HEK293 (cell line): ENCODE data around the gene CENPP.

ENCODE experiments used
- CTCF ChIA-PET: fragments of 350-600 bp; formaldehyde crosslinking; extraction: SDS; loops from one replicate; lab custom pipeline; 2021; ENCODE audit warnings: antibody characterized with exemption; lab: Yijun Ruan, JAX
- POLR2A ChIA-PET: fragments of 300-600 bp; formaldehyde crosslinking; extraction: SDS; loops from one replicate; lab custom pipeline; 2020; ENCODE audit warnings: antibody characterized with exemption, inconsistent platforms; lab: Yijun Ruan, JAX
- H3K27ac ChIP-seq: fragments of 200-500 bp; sonication (Bioruptor generic); 2 replicates; pipeline ENCODE4 v1.5.1; 2014; ENCODE audit warnings: low read depth, low read length, control low read depth, inconsistent platforms; ENCODE audit errors: extremely low read depth
- H3K36me3 ChIP-seq, 2 experiments: fragments of 200-500 bp in 1 of 2; sonication (Bioruptor generic) in 1 of 2; 1 replicate in 1 of 2; 2 replicates in 1 of 2; pipeline ENCODE4 v1.5.1; 2014 to 2017; ENCODE audit warnings: inconsistent platforms in 2 of 2, low read length in 2 of 2; ENCODE audit not compliant: control insufficient read depth in 2 of 2, insufficient read depth in 1 of 2
- H3K4me1 ChIP-seq: fragments of 200-500 bp; sonication (Bioruptor generic); 2 replicates; pipeline ENCODE4 v1.5.1; 2014; ENCODE audit warnings: mild to moderate bottlenecking, low read length, inconsistent platforms; ENCODE audit not compliant: control insufficient read depth, insufficient read depth
- H3K4me3 ChIP-seq: 2 replicates; pipeline ENCODE4 v1.5.1; 2011; ENCODE audit warnings: low read depth, mild to moderate bottlenecking, control low read depth, low read length, moderate library complexity
- H3K9me3 ChIP-seq: fragments of 200-500 bp; sonication (Bioruptor generic); 2 replicates; pipeline ENCODE4 v1.5.1; 2014; ENCODE audit warnings: low read depth, low read length, inconsistent platforms; ENCODE audit not compliant: control insufficient read depth, insufficient read depth
- KLF16 ChIP-seq: fragments of 450-650 bp; formaldehyde crosslinking; IDR thresholded peaks from 2 replicates; pipeline ENCODE4 v1.5.1; 2017; ENCODE audit warnings: missing biosample characterization, missing genetic modification characterization
- KLF17 ChIP-seq: fragments of 450-650 bp; formaldehyde crosslinking; IDR thresholded peaks from 2 replicates; pipeline ENCODE4 v1.5.1; 2016; ENCODE audit warnings: missing biosample characterization, missing genetic modification characterization
- PRDM1 ChIP-seq: fragments of 450-650 bp; formaldehyde crosslinking; IDR thresholded peaks from 2 replicates; pipeline ENCODE4; 2016; ENCODE audit warnings: missing biosample characterization, missing genetic modification characterization
- PRDM4 ChIP-seq: fragments of 450-650 bp; formaldehyde crosslinking; IDR thresholded peaks from 2 replicates; pipeline ENCODE4 v1.5.1; 2017; ENCODE audit warnings: missing biosample characterization, missing genetic modification characterization
- RBAK ChIP-seq: fragments of 450-650 bp; formaldehyde crosslinking; IDR thresholded peaks from 2 replicates; pipeline ENCODE4 v1.5.1; 2016; ENCODE audit warnings: missing biosample characterization, missing genetic modification characterization
- SETDB1 ChIP-seq: IDR thresholded peaks from one replicate; pipeline ENCODE4 v1.6.1; 2017; ENCODE audit warnings: mild to moderate bottlenecking, low read length, moderate library complexity, mixed read lengths; ENCODE audit not compliant: insufficient read length
- WT1 ChIP-seq: fragments of 450-650 bp; formaldehyde crosslinking; IDR thresholded peaks from 2 replicates; pipeline ENCODE4 v1.5.1; 2016; ENCODE audit warnings: missing biosample characterization, missing genetic modification characterization
- YY1 ChIP-seq: fragments of 450-650 bp; formaldehyde crosslinking; IDR thresholded peaks from 2 replicates; pipeline ENCODE4 v1.5.1; 2018; ENCODE audit warnings: missing biosample characterization, missing genetic modification characterization
- ZNF114 ChIP-seq: fragments of 450-650 bp; formaldehyde crosslinking; IDR thresholded peaks from 2 replicates; pipeline ENCODE4 v1.5.0; 2017; ENCODE audit warnings: missing biosample characterization, missing genetic modification characterization
- ZNF140 ChIP-seq: fragments of 450-650 bp; formaldehyde crosslinking; IDR thresholded peaks from 2 replicates; pipeline ENCODE4 v1.5.1; 2016; ENCODE audit warnings: missing biosample characterization, missing genetic modification characterization
- ZNF302 ChIP-seq: fragments of 450-650 bp; formaldehyde crosslinking; IDR thresholded peaks from 2 replicates; pipeline ENCODE4 v1.5.1; 2016; ENCODE audit warnings: missing biosample characterization, missing genetic modification characterization, low read depth
- ZNF366 ChIP-seq: fragments of 450-650 bp; formaldehyde crosslinking; conservative IDR thresholded peaks from 2 replicates; pipeline ENCODE4 v1.5.1; 2016; ENCODE audit warnings: missing biosample characterization, missing genetic modification characterization
- ZNF394 ChIP-seq: fragments of 450-650 bp; formaldehyde crosslinking; IDR thresholded peaks from 2 replicates; pipeline ENCODE4 v1.5.1; 2016; ENCODE audit warnings: missing biosample characterization, missing genetic modification characterization, mild to moderate bottlenecking, moderate library complexity, borderline replicate concordance
- ZNF404 ChIP-seq: fragments of 450-650 bp; formaldehyde crosslinking; IDR thresholded peaks from 2 replicates; pipeline ENCODE4 v1.5.1; 2017; ENCODE audit warnings: missing biosample characterization, missing genetic modification characterization
- ZNF510 ChIP-seq: fragments of 450-650 bp; formaldehyde crosslinking; IDR thresholded peaks from 2 replicates; pipeline ENCODE4 v1.5.1; 2018; ENCODE audit warnings: mild to moderate bottlenecking, missing genetic modification characterization, missing biosample characterization; ENCODE audit not compliant: insufficient replicate concordance
- ZNF513 ChIP-seq: fragments of 450-650 bp; IDR thresholded peaks from 2 replicates; pipeline ENCODE4 v1.5.1; 2018; ENCODE audit warnings: missing biosample characterization, missing genetic modification characterization
- ZNF530 ChIP-seq: fragments of 450-650 bp; formaldehyde crosslinking; IDR thresholded peaks from 2 replicates; pipeline ENCODE4 v1.5.1; 2016; ENCODE audit warnings: low read depth, missing biosample characterization, missing genetic modification characterization
- ZNF600 ChIP-seq: fragments of 450-650 bp; formaldehyde crosslinking; IDR thresholded peaks from 2 replicates; pipeline ENCODE4 v1.5.1; 2016; ENCODE audit warnings: missing biosample characterization, missing genetic modification characterization
- ZNF701 ChIP-seq: fragments of 450-650 bp; formaldehyde crosslinking; IDR thresholded peaks from 2 replicates; pipeline ENCODE4 v1.5.1; 2016; ENCODE audit warnings: missing biosample characterization, missing genetic modification characterization
- ZNF704 ChIP-seq: fragments of 450-650 bp; formaldehyde crosslinking; IDR thresholded peaks from 2 replicates; pipeline ENCODE4 v1.5.1; 2016; ENCODE audit warnings: missing biosample characterization, missing genetic modification characterization
- ZNF707 ChIP-seq: fragments of 450-650 bp; formaldehyde crosslinking; IDR thresholded peaks from 2 replicates; pipeline ENCODE4 v1.5.1; 2016; ENCODE audit warnings: missing biosample characterization, missing genetic modification characterization
- ZNF76 ChIP-seq: fragments of 450-650 bp; formaldehyde crosslinking; IDR thresholded peaks from 2 replicates; pipeline ENCODE4; 2016; ENCODE audit warnings: low read depth, missing biosample characterization, missing genetic modification characterization, borderline replicate concordance
- ZNF776 ChIP-seq: fragments of 450-650 bp; formaldehyde crosslinking; IDR thresholded peaks from 2 replicates; pipeline ENCODE4 v1.5.0; 2017; ENCODE audit warnings: missing biosample characterization, missing genetic modification characterization, borderline replicate concordance
- ZNF791 ChIP-seq: fragments of 450-650 bp; formaldehyde crosslinking; IDR thresholded peaks from 2 replicates; pipeline ENCODE4 v1.5.1; 2016; ENCODE audit warnings: missing biosample characterization, missing genetic modification characterization
- ZSCAN18 ChIP-seq: fragments of 450-650 bp; formaldehyde crosslinking; IDR thresholded peaks from 2 replicates; pipeline ENCODE4 v1.5.1; 2016; ENCODE audit warnings: missing biosample characterization, missing genetic modification characterization
- ZSCAN30 ChIP-seq: fragments of 450-650 bp; IDR thresholded peaks from 2 replicates; pipeline ENCODE4 v1.5.1; 2018; ENCODE audit warnings: missing biosample characterization, mild to moderate bottlenecking, missing genetic modification characterization, moderate library complexity

CENPP gene

GRCh38 chr9:92642041-92642451 is 316.3 kb downstream of the CENPP start:
- no peaks in the 10 kb centered on the region for H3K4me1 ChIP-seq
- ChIA-PET POLR2A (no interaction called here), CTCF (no interaction called here)
- no peak overlapping the region for H3K27ac ChIP-seq
- TF ChIP-seq KLF17 (tag by site-specific recombination), result no peak
- no peak for TF ChIP-seq ZNF114 (tag by site-specific recombination)
- no peak for TF ChIP-seq YY1 (tag by site-specific recombination)
- no peak for TF ChIP-seq ZNF704 (tag by site-specific recombination)
- TF ChIP-seq ZNF513 (tag by site-specific recombination), result no peak
- TF ChIP-seq ZNF701 (tag by site-specific recombination), result no peak
- TF ChIP-seq ZNF776, result no peak
- no peak for TF ChIP-seq ZNF707 (tag by site-specific recombination)
- TF ChIP-seq PRDM4 (tag by site-specific recombination), result no peak
- TF ChIP-seq ZSCAN18 (tag by site-specific recombination), result no peak
- TF ChIP-seq ZNF366 (tag by site-specific recombination), result no peak
- no peak for TF ChIP-seq ZNF791 (tag by site-specific recombination)
- no peak for TF ChIP-seq ZNF404 (tag by site-specific recombination)
- TF ChIP-seq WT1 (tag by site-specific recombination), result no peak
- no peak for TF ChIP-seq ZNF302
- no peak for TF ChIP-seq ZNF510 (tag by site-specific recombination)
- TF ChIP-seq ZSCAN30 (tag by site-specific recombination), result no peak
- H3K36me3 ChIP-seq, result peaks cover 12 to 94% of the 10 kb centered on the region in 2 experiments
- no peak overlapping the region for H3K4me3 ChIP-seq
- no peaks in the 10 kb centered on the region for H3K9me3 ChIP-seq

DNA sequence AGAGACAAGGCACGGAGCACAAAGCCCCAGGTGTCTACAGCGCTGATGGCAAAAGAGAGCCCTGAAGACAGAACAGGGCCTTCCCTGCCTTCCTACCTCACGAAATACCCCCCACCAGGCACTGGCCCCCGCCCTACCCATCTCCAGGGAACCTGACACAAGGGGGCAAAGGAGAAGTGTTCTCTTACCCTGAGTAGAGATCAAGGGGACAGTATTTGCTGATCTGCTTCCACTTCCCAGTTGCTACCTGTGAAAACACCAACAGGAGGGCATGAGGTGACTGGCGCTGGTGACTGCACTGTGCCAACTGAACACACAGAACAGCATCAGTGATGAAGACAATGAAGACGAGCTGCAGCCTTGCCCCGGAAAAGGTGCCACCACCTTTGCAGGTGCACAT is 316.8 kb downstream of the CENPP start:
- peaks cover 17 to 94% of the 10 kb centered on the region in 2 experiments for H3K36me3 ChIP-seq
- no peaks in the 10 kb centered on the region for H3K9me3 ChIP-seq
- ChIA-PET POLR2A (no interaction called here), CTCF (no interaction called here)
- H3K4me1 ChIP-seq, result no peaks in the 10 kb centered on the region
- no peak for TF ChIP-seq ZNF600 (tag by site-specific recombination)
- TF ChIP-seq ZNF140 (tag by site-specific recombination), result no peak
- no peak for TF ChIP-seq ZNF394
- TF ChIP-seq SETDB1, result no peak
- no peak for TF ChIP-seq RBAK
- no peak for TF ChIP-seq KLF16
- no peak for TF ChIP-seq ZNF510 (tag by site-specific recombination)
- TF ChIP-seq PRDM4 (tag by site-specific recombination), result no peak
- TF ChIP-seq ZNF76 (tag by site-specific recombination), result no peak
- no peak for TF ChIP-seq PRDM1 (tag by site-specific recombination)
- TF ChIP-seq ZNF530 (tag by site-specific recombination), result no peak
- no peak overlapping the region for H3K27ac ChIP-seq
- H3K4me3 ChIP-seq, result no peak overlapping the region
